Measurements from ENCODE around the gene TMEM232. TPM values are rescaled to one million over a fixed set of nuclear protein-coding genes. Genes with fewer than 3 reads are reported as not detected.
A peak's percentile ranks its signal among the peaks of the same experiment; 100 is the strongest.

TMEM232 gene
- 1.6 TPM for total RNA-seq

DNA sequence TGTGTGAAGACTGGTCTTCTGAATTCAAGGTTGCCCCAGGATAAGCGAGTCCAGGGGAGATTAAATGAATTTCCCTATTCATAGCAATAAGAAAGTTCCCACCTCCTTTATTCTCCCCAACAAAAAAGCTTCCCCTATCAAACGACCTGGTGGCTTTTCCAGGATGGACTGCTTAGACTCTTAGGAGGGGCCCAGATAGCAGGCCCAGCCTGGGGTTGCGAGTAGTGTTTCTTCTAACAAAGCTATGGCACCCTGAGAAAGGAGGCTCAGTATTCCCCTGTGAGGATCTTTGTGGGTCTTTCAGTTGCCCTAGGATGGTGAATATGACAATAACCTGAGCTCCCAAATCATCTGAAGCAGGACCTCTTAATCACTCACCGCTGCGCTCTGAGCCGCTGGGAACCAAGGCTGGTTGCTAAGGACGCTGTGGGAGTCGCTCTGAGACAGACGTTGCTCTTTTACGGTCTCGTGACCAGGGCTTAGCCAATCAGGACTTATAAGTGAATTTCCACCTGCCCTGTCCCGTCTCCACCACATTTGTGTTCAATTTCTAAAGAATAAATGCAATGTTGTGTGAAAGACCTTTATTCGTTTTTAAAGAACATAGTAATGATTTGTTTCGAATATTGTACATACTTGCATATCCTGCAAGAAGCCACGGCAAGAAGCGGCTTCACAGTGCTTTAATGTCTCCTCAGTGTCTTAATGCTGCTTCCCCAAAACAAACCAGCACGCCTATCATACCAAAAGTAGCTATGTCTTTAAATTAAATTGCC lies at the start of gene TMEM232:
TMEM232 (minus strand) TSS at position 423 of the 776 bp plus-strand sequence. CDS start 59,319 bp downstream, outside the sequence.
- no peaks in the 10 kb centered on the region for H3K36me3 ChIP-seq (ENCODE audit: control insufficient read depth in 3 of 3, insufficient read depth in 3 of 3, low read length in 3 of 3)
- peak within 1 kb of the TSS; percentile 56 to 68 (median 63) for H3K9ac ChIP-seq (ENCODE audit: low read depth in 1 of 3, low read length in 3 of 3)
- H3K4me1 ChIP-seq (ENCODE audit: control insufficient read depth in 3 of 3, insufficient read depth in 3 of 3, low read length in 3 of 3): peaks cover 0 to 3% (median 0%) of the 10 kb centered on the region in 3 donors
- no peak within 1 kb of the TSS for H3K27ac ChIP-seq (ENCODE audit: low read depth, low read length)
- H3K27me3 ChIP-seq (ENCODE audit: control insufficient read depth in 3 of 3, insufficient read depth in 3 of 3, low read length in 3 of 3): no peaks in the 10 kb centered on the region
- H3K4me3 ChIP-seq (ENCODE audit: low read length in 3 of 3): peak within 1 kb of the TSS; percentile 59 to 89 (median 77)
- H3K9me3 ChIP-seq (ENCODE audit: control insufficient read depth in 3 of 3, low read length in 3 of 3): no peaks in the 10 kb centered on the region

DNA sequence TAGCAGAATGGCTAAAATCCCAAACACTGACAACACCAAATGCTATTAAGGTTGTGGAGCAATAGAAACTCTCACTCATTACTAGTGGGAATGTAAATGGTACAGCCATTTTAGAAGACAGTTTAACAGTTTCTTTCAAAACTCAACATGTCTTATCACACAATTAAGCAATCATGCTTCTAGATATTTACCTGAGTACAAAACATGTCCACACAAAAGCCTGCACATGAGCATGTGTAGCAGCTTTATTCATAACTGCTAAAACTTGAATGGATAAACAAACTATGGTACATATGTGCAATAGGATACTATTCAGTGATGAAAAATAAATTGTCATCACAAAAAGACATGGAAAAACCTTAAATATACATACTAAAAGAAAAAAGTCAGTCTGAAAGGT lies 43.8 kb upstream of the TMEM232 start:
- no peak overlapping the region for H3K4me3 ChIP-seq (ENCODE audit: low read length in 3 of 3)
- no peak overlapping the region for H3K9ac ChIP-seq (ENCODE audit: low read depth in 1 of 3, low read length in 3 of 3)
- H3K27me3 ChIP-seq (ENCODE audit: control insufficient read depth in 3 of 3, insufficient read depth in 3 of 3, low read length in 3 of 3): no peaks in the 10 kb centered on the region
- H3K4me1 ChIP-seq (ENCODE audit: control insufficient read depth in 3 of 3, insufficient read depth in 3 of 3, low read length in 3 of 3): no peaks in the 10 kb centered on the region
- no peak overlapping the region for H3K27ac ChIP-seq (ENCODE audit: low read depth, low read length)
- H3K36me3 ChIP-seq (ENCODE audit: control insufficient read depth in 3 of 3, insufficient read depth in 3 of 3, low read length in 3 of 3): no peaks in the 10 kb centered on the region
- H3K9me3 ChIP-seq (ENCODE audit: control insufficient read depth in 3 of 3, low read length in 3 of 3): no peaks in the 10 kb centered on the region

DNA sequence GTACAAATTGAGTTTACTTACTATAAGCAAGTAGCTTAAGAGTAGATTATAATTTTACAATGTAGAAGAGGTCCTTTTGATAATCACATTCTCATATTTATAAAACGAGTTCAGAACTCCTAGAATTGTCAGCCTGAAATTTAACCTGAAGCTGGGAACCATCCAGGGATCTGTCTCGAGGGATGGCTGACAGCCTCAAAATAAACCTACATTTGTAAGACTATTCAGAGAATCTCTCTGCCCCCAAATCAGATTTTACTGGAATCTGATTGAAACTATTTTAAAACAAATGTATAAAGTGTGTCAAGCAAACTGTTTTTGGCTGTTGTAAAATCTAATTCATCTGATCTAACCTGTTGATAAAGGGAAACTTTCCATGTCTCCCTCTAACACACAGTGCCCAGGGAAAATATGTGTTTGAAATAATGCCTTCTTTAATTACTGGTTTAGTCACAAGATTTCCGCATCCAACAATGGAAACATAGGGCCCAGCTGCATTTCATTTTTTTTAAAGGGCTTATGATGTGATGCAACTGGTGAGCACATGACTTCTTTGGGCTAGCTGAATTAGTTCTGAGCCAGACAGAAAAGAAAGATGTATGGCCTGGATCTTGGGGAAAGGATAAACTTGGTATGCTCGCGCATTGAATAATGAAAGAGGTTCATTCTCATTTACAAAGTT lies 42.7 kb upstream of the TMEM232 start:
- no peak overlapping the region for H3K4me3 ChIP-seq (ENCODE audit: low read length in 3 of 3)
- H3K9me3 ChIP-seq (ENCODE audit: control insufficient read depth in 3 of 3, low read length in 3 of 3): no peaks in the 10 kb centered on the region
- H3K9ac ChIP-seq (ENCODE audit: low read depth in 1 of 3, low read length in 3 of 3): no peak overlapping the region
- no peaks in the 10 kb centered on the region for H3K36me3 ChIP-seq (ENCODE audit: control insufficient read depth in 3 of 3, insufficient read depth in 3 of 3, low read length in 3 of 3)
- no peak overlapping the region for H3K27ac ChIP-seq (ENCODE audit: low read depth, low read length)
- no peaks in the 10 kb centered on the region for H3K27me3 ChIP-seq (ENCODE audit: control insufficient read depth in 3 of 3, insufficient read depth in 3 of 3, low read length in 3 of 3)
- no peaks in the 10 kb centered on the region for H3K4me1 ChIP-seq (ENCODE audit: control insufficient read depth in 3 of 3, insufficient read depth in 3 of 3, low read length in 3 of 3)

DNA sequence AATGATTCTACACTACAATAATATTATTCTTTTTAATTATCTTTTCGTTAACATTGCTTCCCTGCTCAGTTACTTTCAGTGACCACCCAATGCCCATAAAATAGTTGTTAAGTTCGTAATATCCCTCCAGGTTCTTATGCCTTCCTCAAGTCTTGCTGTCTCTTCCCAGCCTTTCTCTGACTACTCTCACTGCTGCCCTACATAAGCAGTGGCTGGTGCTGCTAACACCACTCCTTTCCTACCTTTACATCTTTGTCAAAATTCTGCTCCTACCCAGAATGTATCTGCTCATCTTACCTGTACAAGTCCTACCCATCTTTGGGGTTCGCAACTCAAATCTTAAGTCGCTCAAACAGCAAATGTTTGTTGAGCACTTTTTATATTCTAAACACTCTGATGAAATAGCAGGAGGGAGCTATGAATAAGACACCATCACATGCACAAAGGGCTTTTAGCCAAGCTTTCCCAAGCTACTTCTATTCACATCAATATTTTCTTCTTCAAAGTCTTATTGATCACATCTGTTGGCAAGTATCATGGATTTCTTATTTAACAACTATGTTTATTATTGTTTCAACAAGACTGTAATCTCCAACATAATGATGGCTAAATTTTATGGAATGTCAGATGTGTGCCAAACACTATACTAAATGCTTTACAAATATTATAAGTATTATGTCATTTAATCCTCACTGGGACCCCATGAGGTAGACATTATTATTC lies 41.8 kb upstream of the TMEM232 start:
- Histone ChIP-seq H3K4me1 (ENCODE audit: control insufficient read depth in 3 of 3, insufficient read depth in 3 of 3, low read length in 3 of 3) (no peaks in the 10 kb centered on the region), H3K9ac (ENCODE audit: low read depth in 1 of 3, low read length in 3 of 3) (no peak overlapping the region), H3K27ac (ENCODE audit: low read depth, low read length) (no peak overlapping the region), H3K4me3 (ENCODE audit: low read length in 3 of 3) (no peak overlapping the region), H3K9me3 (ENCODE audit: control insufficient read depth in 3 of 3, low read length in 3 of 3) (no peaks in the 10 kb centered on the region), H3K36me3 (ENCODE audit: control insufficient read depth in 3 of 3, insufficient read depth in 3 of 3, low read length in 3 of 3) (no peaks in the 10 kb centered on the region), H3K27me3 (ENCODE audit: control insufficient read depth in 3 of 3, insufficient read depth in 3 of 3, low read length in 3 of 3) (no peaks in the 10 kb centered on the region)

DNA sequence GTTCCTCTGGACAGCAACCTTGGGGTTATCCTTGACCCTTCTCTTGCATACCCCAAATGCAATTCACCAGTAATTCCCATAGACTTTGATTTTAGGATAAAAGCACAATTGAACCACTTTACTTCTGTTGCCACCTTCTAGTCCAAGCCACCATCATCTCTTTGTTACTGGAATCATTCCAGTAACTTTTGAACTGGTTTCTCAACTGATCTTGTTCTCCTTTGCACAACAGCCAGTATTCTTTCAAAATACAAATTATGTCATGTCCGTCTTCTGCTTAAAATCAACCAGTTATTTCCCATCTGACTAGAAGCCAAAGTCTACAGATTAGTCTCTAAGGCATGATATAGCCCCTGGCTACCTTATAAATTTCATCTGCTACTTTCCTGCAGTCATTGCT lies 33.7 kb upstream of the TMEM232 start:
- Histone ChIP-seq H3K4me1 (ENCODE audit: control insufficient read depth in 3 of 3, insufficient read depth in 3 of 3, low read length in 3 of 3) (no peaks in the 10 kb centered on the region), H3K9me3 (ENCODE audit: control insufficient read depth in 3 of 3, low read length in 3 of 3) (no peaks in the 10 kb centered on the region), H3K36me3 (ENCODE audit: control insufficient read depth in 3 of 3, insufficient read depth in 3 of 3, low read length in 3 of 3) (peaks cover 7 to 44% (median 34%) of the 10 kb centered on the region in 3 donors)

DNA sequence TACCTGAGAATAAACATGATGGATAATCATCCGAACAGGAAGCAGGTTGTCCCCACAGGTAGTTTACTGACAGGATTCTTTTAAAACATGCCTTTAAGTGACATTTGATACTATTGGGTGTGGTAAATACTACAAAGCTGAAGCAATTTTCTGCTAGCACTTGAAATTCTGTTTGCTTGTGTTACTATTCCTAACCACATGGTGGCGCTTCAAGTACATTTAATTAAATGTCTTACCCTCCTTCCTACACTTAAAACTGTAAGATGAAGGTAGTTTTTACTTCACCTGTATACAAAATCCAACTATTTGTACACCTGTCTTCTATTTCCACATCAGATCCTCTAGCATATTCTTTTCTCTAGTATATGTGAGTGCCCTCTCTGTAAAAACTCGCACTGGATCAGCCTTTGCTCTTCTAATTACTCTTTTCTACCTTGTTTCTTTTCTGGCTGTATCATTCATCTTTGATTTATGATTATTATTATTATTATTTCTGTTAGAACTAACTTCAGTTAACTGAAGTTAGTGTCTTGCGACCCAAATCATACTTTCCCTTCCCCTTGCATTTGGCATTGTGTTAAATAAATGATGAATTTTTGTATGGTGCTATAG lies 30.8 kb upstream of the TMEM232 start:
- Histone ChIP-seq H3K27me3 (ENCODE audit: control insufficient read depth in 3 of 3, insufficient read depth in 3 of 3, low read length in 3 of 3) (no peaks in the 10 kb centered on the region), H3K4me1 (ENCODE audit: control insufficient read depth in 3 of 3, insufficient read depth in 3 of 3, low read length in 3 of 3) (no peaks in the 10 kb centered on the region), H3K4me3 (ENCODE audit: low read length in 3 of 3) (no peak overlapping the region), H3K9ac (ENCODE audit: low read depth in 1 of 3, low read length in 3 of 3) (no peak overlapping the region), H3K27ac (ENCODE audit: low read depth, low read length) (no peak overlapping the region), H3K9me3 (ENCODE audit: control insufficient read depth in 3 of 3, low read length in 3 of 3) (no peaks in the 10 kb centered on the region), H3K36me3 (ENCODE audit: control insufficient read depth in 3 of 3, insufficient read depth in 3 of 3, low read length in 3 of 3) (peaks cover 7 to 40% (median 37%) of the 10 kb centered on the region in 3 donors)

More for the DNA sequence above, 33.7 kb upstream of the TMEM232 start:
- H3K4me3 ChIP-seq (ENCODE audit: low read length in 3 of 3): no peak overlapping the region
- no peaks in the 10 kb centered on the region for H3K27me3 ChIP-seq (ENCODE audit: control insufficient read depth in 3 of 3, insufficient read depth in 3 of 3, low read length in 3 of 3)
- no peak overlapping the region for H3K27ac ChIP-seq (ENCODE audit: low read depth, low read length)
- H3K9ac ChIP-seq (ENCODE audit: low read depth in 1 of 3, low read length in 3 of 3): no peak overlapping the region

DNA sequence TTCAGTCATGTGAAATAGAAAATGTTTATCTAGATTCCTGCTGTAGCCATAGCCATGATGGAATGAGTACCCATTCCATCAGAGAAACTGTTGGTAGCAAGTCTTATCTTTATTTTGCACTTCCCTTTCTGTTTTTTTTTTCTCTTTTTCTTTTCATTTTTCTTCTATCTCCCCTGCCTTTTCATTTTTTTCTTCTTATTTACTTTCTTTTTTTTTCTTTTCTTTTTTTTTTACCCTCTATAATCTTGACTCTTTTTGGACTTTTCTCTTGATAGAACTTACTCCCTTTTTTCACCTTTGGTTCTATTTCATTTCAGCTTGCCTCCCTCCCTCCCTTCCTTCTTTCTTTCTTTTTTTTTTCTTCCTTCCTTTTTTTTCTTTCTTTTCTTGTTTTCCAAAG lies 27.7 kb upstream of the TMEM232 start:
- H3K27ac ChIP-seq (ENCODE audit: low read depth, low read length): no peak overlapping the region
- H3K4me3 ChIP-seq (ENCODE audit: low read length in 3 of 3): no peak overlapping the region
- H3K9ac ChIP-seq (ENCODE audit: low read depth in 1 of 3, low read length in 3 of 3): no peak overlapping the region
- no peaks in the 10 kb centered on the region for H3K27me3 ChIP-seq (ENCODE audit: control insufficient read depth in 3 of 3, insufficient read depth in 3 of 3, low read length in 3 of 3)
- no peaks in the 10 kb centered on the region for H3K4me1 ChIP-seq (ENCODE audit: control insufficient read depth in 3 of 3, insufficient read depth in 3 of 3, low read length in 3 of 3)
- peaks cover 4 to 20% (median 10%) of the 10 kb centered on the region in 3 donors for H3K36me3 ChIP-seq (ENCODE audit: control insufficient read depth in 3 of 3, insufficient read depth in 3 of 3, low read length in 3 of 3)
- no peaks in the 10 kb centered on the region for H3K9me3 ChIP-seq (ENCODE audit: control insufficient read depth in 3 of 3, low read length in 3 of 3)

DNA sequence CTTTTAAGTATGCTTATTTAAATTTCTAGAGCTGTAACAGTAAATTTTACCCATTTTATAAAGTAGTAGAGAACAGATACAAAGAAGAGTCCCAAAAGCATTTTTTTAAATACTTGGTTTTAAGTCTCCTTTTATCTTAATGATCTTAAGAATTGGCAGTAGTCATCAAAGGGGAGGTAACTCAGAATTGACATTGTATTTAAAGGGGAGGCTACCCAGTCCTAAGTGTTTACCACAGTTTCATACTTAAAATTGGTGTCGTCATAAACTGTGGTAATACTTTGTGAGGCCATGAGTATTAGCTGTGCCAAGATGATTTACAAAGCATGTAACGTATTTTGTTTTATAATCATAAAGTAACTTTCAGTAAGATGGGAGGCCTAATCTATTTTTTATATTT lies 27.1 kb upstream of the TMEM232 start:
- no peak overlapping the region for H3K4me3 ChIP-seq (ENCODE audit: low read length in 3 of 3)
- H3K9ac ChIP-seq (ENCODE audit: low read depth in 1 of 3, low read length in 3 of 3): no peak overlapping the region
- H3K27me3 ChIP-seq (ENCODE audit: control insufficient read depth in 3 of 3, insufficient read depth in 3 of 3, low read length in 3 of 3): no peaks in the 10 kb centered on the region
- no peaks in the 10 kb centered on the region for H3K4me1 ChIP-seq (ENCODE audit: control insufficient read depth in 3 of 3, insufficient read depth in 3 of 3, low read length in 3 of 3)
- H3K9me3 ChIP-seq (ENCODE audit: control insufficient read depth in 3 of 3, low read length in 3 of 3): no peaks in the 10 kb centered on the region
- no peak overlapping the region for H3K27ac ChIP-seq (ENCODE audit: low read depth, low read length)
- peaks cover 3 to 18% (median 12%) of the 10 kb centered on the region in 3 donors for H3K36me3 ChIP-seq (ENCODE audit: control insufficient read depth in 3 of 3, insufficient read depth in 3 of 3, low read length in 3 of 3)

DNA sequence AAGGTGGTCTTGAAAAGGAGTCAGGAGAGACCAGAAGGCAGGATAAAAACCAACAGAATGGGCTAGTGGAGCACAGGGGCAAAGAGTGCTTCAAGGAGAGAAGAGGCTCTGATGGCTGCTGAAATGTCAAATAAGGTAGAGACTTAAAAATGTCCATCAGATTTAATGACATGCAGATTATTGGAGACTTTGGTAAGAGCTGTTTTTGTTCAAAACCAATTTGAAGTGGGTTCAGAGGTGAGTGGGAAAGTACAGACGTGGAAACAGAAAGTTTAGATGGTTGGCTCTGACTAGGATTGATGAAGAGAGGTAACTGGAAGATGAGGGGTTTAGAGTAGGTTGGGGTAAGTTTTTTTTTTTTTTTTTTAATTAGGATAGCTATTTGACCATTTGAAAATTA lies 26.5 kb upstream of the TMEM232 start:
- Histone ChIP-seq H3K4me1 (ENCODE audit: control insufficient read depth in 3 of 3, insufficient read depth in 3 of 3, low read length in 3 of 3) (no peaks in the 10 kb centered on the region), H3K36me3 (ENCODE audit: control insufficient read depth in 3 of 3, insufficient read depth in 3 of 3, low read length in 3 of 3) (peaks cover 3 to 23% (median 17%) of the 10 kb centered on the region in 3 donors), H3K27ac (ENCODE audit: low read depth, low read length) (no peak overlapping the region), H3K9ac (ENCODE audit: low read depth in 1 of 3, low read length in 3 of 3) (no peak overlapping the region), H3K27me3 (ENCODE audit: control insufficient read depth in 3 of 3, insufficient read depth in 3 of 3, low read length in 3 of 3) (no peaks in the 10 kb centered on the region), H3K4me3 (ENCODE audit: low read length in 3 of 3) (no peak overlapping the region), H3K9me3 (ENCODE audit: control insufficient read depth in 3 of 3, low read length in 3 of 3) (no peaks in the 10 kb centered on the region)

Measured in skeletal muscle tissue (tissue), 4 donors.